H4 (cell line): ENCODE data around the gene CCL20. TPM values are rescaled to one million over a fixed set of nuclear protein-coding genes. Genes with fewer than 3 reads are reported as not detected.

Experiments
- total RNA-seq: library from RNA; depleted of rRNA; stranded (reverse); fragments of >200 nt; shearing (Covaris generic); gene quantifications from 2 replicates; pipeline ENCODE4 v1.2.3, GENCODE V29; 2014; rRNA removed

The CCL20 gene
- total RNA-seq, 1 experiment from 2014 or later: not detected

Other genes with a start within 250 kb of the CCL20 start
- not detected in 2 replicates for gene SCYGR2, start 214.9 kb upstream of the CCL20 start, total RNA-seq
- gene SCYGR3, start 199.0 kb upstream of the CCL20 start, total RNA-seq: not detected in 2 replicates
- gene SCYGR4, start 196.3 kb upstream of the CCL20 start, total RNA-seq: not detected in 2 replicates
- gene SCYGR5, start 147.0 kb upstream of the CCL20 start, total RNA-seq: not detected in 2 replicates
- gene SLC19A3, start 95.8 kb upstream of the CCL20 start, total RNA-seq: 0.27 and 0.51 TPM in 2 replicates
- not detected in 2 replicates for gene SCYGR6, start 89.1 kb upstream of the CCL20 start, total RNA-seq
- gene SCYGR7, start 85.5 kb upstream of the CCL20 start, total RNA-seq: not detected in 2 replicates
- gene SCYGR8, start 67.9 kb upstream of the CCL20 start, total RNA-seq: not detected in 2 replicates
- gene DAW1, start 57.8 kb downstream of the CCL20 start, total RNA-seq: not detected in 2 replicates